IMR-90 (cell line): ENCODE measurements around the gene NDUFA13.

Source experiments
- BHLHE40 ChIP-seq: fragments of 150-350 bp; IDR thresholded peaks from 2 replicates; pipeline ENCODE4 v1.6.1; 2016; ENCODE audit warnings: mild to moderate bottlenecking, low read depth, low read length
- CEBPB ChIP-seq: IDR thresholded peaks from 2 replicates; pipeline ENCODE4 v1.6.1; 2012; ENCODE audit warnings: low read depth, low read length, improper control_type of control experiment
- CHD1 ChIP-seq: IDR thresholded peaks from 2 replicates; pipeline ENCODE4 v1.6.1; 2012; ENCODE audit warnings: low read depth, low read length, improper control_type of control experiment
- CTCF ChIP-seq: conservative IDR thresholded peaks from 2 replicates; pipeline ENCODE4 v1.5.1; 2012; ENCODE audit warnings: mild to moderate bottlenecking, low read depth, low read length, improper control_type of control experiment
- MXI1 ChIP-seq: IDR thresholded peaks from 2 replicates; pipeline ENCODE4 v1.6.1; 2012; ENCODE audit warnings: low read depth, mild to moderate bottlenecking, low read length, moderate library complexity, borderline replicate concordance
- NFE2L2 ChIP-seq: fragments of 150-350 bp; IDR thresholded peaks from 2 replicates; pipeline ENCODE4 v1.6.1; 2016; ENCODE audit warnings: low read depth, mild to moderate bottlenecking, low read length
- POLR2A ChIP-seq: IDR thresholded peaks from 2 replicates; pipeline ENCODE4 v1.6.1; 2012; ENCODE audit warnings: mild to moderate bottlenecking, low read depth, low read length
- RAD21 ChIP-seq: IDR thresholded peaks from 2 replicates; pipeline ENCODE4 v1.6.1; 2012; ENCODE audit warnings: low read length, improper control_type of control experiment
- RCOR1 ChIP-seq: IDR thresholded peaks from 2 replicates; pipeline ENCODE4 v1.6.1; 2012; ENCODE audit warnings: mild to moderate bottlenecking, low read length, improper control_type of control experiment; ENCODE audit not compliant: insufficient replicate concordance
- SMC3 ChIP-seq: fragments of 150-350 bp; IDR thresholded peaks from 2 replicates; pipeline ENCODE4 v1.6.1; 2016; ENCODE audit warnings: low read depth, mild to moderate bottlenecking, antibody characterized with exemption, low read length, moderate library complexity
- USF2 ChIP-seq: fragments of 150-350 bp; IDR thresholded peaks from 2 replicates; pipeline ENCODE4 v1.6.1; 2017; ENCODE audit warnings: mild to moderate bottlenecking, antibody characterized with exemption, low read length, low read depth

- TF ChIP-seq CTCF: no peak
- no peak for TF ChIP-seq CEBPB
- no peak for TF ChIP-seq SMC3
- no peak for TF ChIP-seq NFE2L2
- no peak for TF ChIP-seq RAD21
- no peak for TF ChIP-seq POLR2A
- no peak for TF ChIP-seq MXI1
- TF ChIP-seq CHD1: no peak
- TF ChIP-seq RCOR1: no peak
- TF ChIP-seq USF2: no peak
- no peak for TF ChIP-seq BHLHE40
These were observed 10.2 kb upstream of the NDUFA13 start for GRCh38 chr19:19505669-19506326.
